GM19025 (cell line): Measurements from ENCODE around the gene RNU1-4.
"Not testable (repeated sequence)": the region's sequence is repeated elsewhere in the genome, so short reads cannot be mapped to it uniquely, and the experiment has no call there.

Experiments
- ATAC-seq: cut with Tn5 transposase; IDR thresholded peaks from one replicate; pipeline ENCODE4 v1.9.1; 2021; ENCODE audit warnings: mild to moderate bottlenecking, low read depth, moderate library complexity; ENCODE audit not compliant: unreplicated experiment

The RNU1-4 gene

GRCh38 chr1:16707130-16708093 lies 32.9 kb upstream of the RNU1-4 start:
- not testable (repeated sequence) for ATAC-seq

GRCh38 chr1:16708704-16709103 lies 31.6 kb upstream of the RNU1-4 start:
- not testable (repeated sequence) for ATAC-seq

- not testable (repeated sequence) for ATAC-seq
These were observed 30.6 kb upstream of the RNU1-4 start for GRCh38 chr1:16709659-16710087.

GRCh38 chr1:16710618-16711017 lies 29.7 kb upstream of the RNU1-4 start:
- not testable (repeated sequence) for ATAC-seq

- ATAC-seq: not testable (repeated sequence)
These were observed 28.2 kb upstream of the RNU1-4 start for GRCh38 chr1:16712131-16712530.

- not testable (repeated sequence) for ATAC-seq
These were observed 27.7 kb upstream of the RNU1-4 start for GRCh38 chr1:16712582-16712981.

GRCh38 chr1:16712984-16713383 lies 27.3 kb upstream of the RNU1-4 start:
- ATAC-seq: not testable (repeated sequence)

GRCh38 chr1:16713480-16713879 lies 26.8 kb upstream of the RNU1-4 start:
- ATAC-seq: not testable (repeated sequence)

- ATAC-seq: no peak
These were observed 23.5 kb upstream of the RNU1-4 start for GRCh38 chr1:16716691-16717335.

- ATAC-seq: no peak
These were observed 22.8 kb upstream of the RNU1-4 start for GRCh38 chr1:16717336-16718098.

GRCh38 chr1:16718099-16718907 lies 22.0 kb upstream of the RNU1-4 start:
- ATAC-seq: not testable (repeated sequence)

- no peak for ATAC-seq
These were observed 21.3 kb upstream of the RNU1-4 start for GRCh38 chr1:16718908-16719533.

- no peak for ATAC-seq
These were observed 20.6 kb upstream of the RNU1-4 start for GRCh38 chr1:16719571-16720350.

- ATAC-seq: no peak
These were observed 19.7 kb upstream of the RNU1-4 start for GRCh38 chr1:16720351-16721223.

GRCh38 chr1:16721871-16722641 lies 18.3 kb upstream of the RNU1-4 start:
- no peak for ATAC-seq

- no peak for ATAC-seq
These were observed 15.4 kb upstream of the RNU1-4 start for GRCh38 chr1:16724718-16725438.
